A673 (cell line): ENCODE measurements around the gene OXNAD1. TPM values are rescaled to one million over a fixed set of nuclear protein-coding genes. Genes with fewer than 3 reads are reported as not detected.

Source experiments
- BruUV-seq: library from RNA; stranded (reverse); fragments of 400-500 nt; replicated peaks from 2 replicates; lab custom pipeline; 2021; lab: Mats Ljungman, UMichigan
- CTCF ChIA-PET: fragments of 300-600 bp; sonication (Branson Sonifier 250); formaldehyde crosslinking; loops from one replicate; lab custom pipeline; 2022; ENCODE audit warnings: antibody characterized with exemption; lab: Charles Lee
- POLR2A ChIA-PET: fragments of 300-600 bp; sonication (Branson Sonifier 250); formaldehyde crosslinking; loops from one replicate; lab custom pipeline; 2022; ENCODE audit warnings: antibody characterized with exemption; ENCODE audit not compliant: low non-redundant PET; lab: Charles Lee
- DNase-seq: peaks from one replicate; pipeline ENCODE4 v3.0.0-alpha.2; 2015; ENCODE audit warnings: low spot score
- H3K27ac ChIP-seq: fragments of 200-600 bp; sonication (generic); 2 replicates; pipeline ENCODE4 v1.5.1; 2016; ENCODE audit warnings: mixed run types, low read depth, mild to moderate bottlenecking, mixed read lengths, antibody characterized with exemption, low read length; ENCODE audit not compliant: poor library complexity, severe bottlenecking
- H3K27me3 ChIP-seq: fragments of 200-600 bp; sonication (generic); replicated peaks from 2 replicates; pipeline ENCODE4 v1.6.1; 2017; ENCODE audit warnings: mixed run types, low read depth, mild to moderate bottlenecking, mixed read lengths, antibody characterized with exemption, low read length; ENCODE audit not compliant: insufficient read depth, poor library complexity
- H3K36me3 ChIP-seq: fragments of 200-600 bp; sonication (generic); 2 replicates; pipeline ENCODE4 v1.6.1; 2016; ENCODE audit warnings: mixed run types, mild to moderate bottlenecking, mixed read lengths, antibody characterized with exemption, low read length; ENCODE audit not compliant: insufficient read depth, poor library complexity, severe bottlenecking
- H3K4me1 ChIP-seq: fragments of 200-600 bp; sonication (generic); 2 replicates; pipeline ENCODE4 v1.6.1; 2017; ENCODE audit warnings: mixed run types, mild to moderate bottlenecking, mixed read lengths, antibody characterized with exemption, low read length; ENCODE audit not compliant: insufficient read depth, poor library complexity, severe bottlenecking
- H3K4me3 ChIP-seq: fragments of 200-600 bp; sonication (generic); 2 replicates; pipeline ENCODE4 v1.5.1; 2016; ENCODE audit warnings: low read depth, mixed run types, mild to moderate bottlenecking, mixed read lengths, low read length; ENCODE audit not compliant: poor library complexity, severe bottlenecking
- H3K9me3 ChIP-seq: fragments of 200-600 bp; sonication (generic); 2 replicates; pipeline ENCODE4 v1.6.1; 2016; ENCODE audit warnings: mixed run types, low read depth, mild to moderate bottlenecking, mixed read lengths, antibody characterized with exemption, low read length; ENCODE audit not compliant: poor library complexity, severe bottlenecking
- CTCF ChIP-seq: fragments of 300-800, 200-600 bp; sonication (generic); conservative IDR thresholded peaks from 2 replicates; pipeline ENCODE4 v1.5.1; 2017; ENCODE audit warnings: low read depth, mild to moderate bottlenecking, antibody characterized with exemption, low read length, moderate library complexity, mixed read lengths
- EZH2 ChIP-seq: fragments of 200-600 bp; sonication (generic); IDR thresholded peaks from 2 replicates; pipeline ENCODE4 v1.6.1; 2017; ENCODE audit warnings: borderline replicate concordance, low read depth, mild to moderate bottlenecking, mixed read lengths, antibody characterized with exemption, low read length; ENCODE audit not compliant: poor library complexity, severe bottlenecking
- intact Hi-C: fragments of 100-400 bp; cut with micrococcal nuclease; formaldehyde crosslinking; loops from one replicate; pipeline ENCODE4 v1.10.0; 2022; ENCODE audit not compliant: unreplicated experiment
- total RNA-seq: library from RNA; stranded (reverse); gene quantifications from 2 replicates; pipeline ENCODE4 v1.2.3, GENCODE V29; 2021

The OXNAD1 gene
- total RNA-seq, 1 experiment from 2014 or later: 21.5 TPM

- Histone ChIP-seq H3K36me3 (no peaks in the 10 kb centered on the region), H3K4me3 (no peak overlapping the region), H3K27me3 (no peaks in the 10 kb centered on the region), H3K4me1 (no peaks in the 10 kb centered on the region), H3K9me3 (no peaks in the 10 kb centered on the region), H3K27ac (no peak overlapping the region)
- BruUV-seq: no TSS peak
- CTCF ChIA-PET: no interaction called here
- TF ChIP-seq CTCF: no peak
- no peak for TF ChIP-seq EZH2
- no peak for DNase-seq
- POLR2A ChIA-PET: no interaction called here
- intact Hi-C loops: no loop called here
Measured at GRCh38 chr3:16289144-16289889, 24.3 kb downstream of the OXNAD1 start.

- Histone ChIP-seq H3K36me3 (peaks cover 4% of the 10 kb centered on the region), H3K27me3 (no peaks in the 10 kb centered on the region), H3K9me3 (no peaks in the 10 kb centered on the region), H3K27ac (no peak overlapping the region), H3K4me1 (no peaks in the 10 kb centered on the region), H3K4me3 (no peak overlapping the region)
- POLR2A ChIA-PET: no interaction called here
- intact Hi-C loops: loop anchor here (1.0 kb wide), 1 partner anchor 260 kb away; no protein-coding TSS in a partner anchor
- TF ChIP-seq CTCF (peak; percentile 89), EZH2 (no peak)
- DNase-seq: peak; percentile 55
- no TSS peak for BruUV-seq
- CTCF ChIA-PET: interaction anchor here (0.5 to 1.8 kb wide), 9 partner anchors 22 to 863 kb away, joined by 3 to 19 read pairs (median 4); no protein-coding TSS in a partner anchor
Measured at GRCh38 chr3:16290007-16290826, 25.2 kb downstream of the OXNAD1 start.

- POLR2A ChIA-PET: no interaction called here
- intact Hi-C loops: loop anchor here (1.0 kb wide), 1 partner anchor 259 kb away; no protein-coding TSS in a partner anchor
- no TSS peak for BruUV-seq
Measured at GRCh38 chr3:16290827-16291196, 25.8 kb downstream of the OXNAD1 start.

More at GRCh38 chr3:16290827-16291196, 25.8 kb downstream of the OXNAD1 start:
- Histone ChIP-seq H3K9me3 (no peaks in the 10 kb centered on the region), H3K27ac (no peak overlapping the region), H3K27me3 (no peaks in the 10 kb centered on the region), H3K4me3 (no peak overlapping the region), H3K36me3 (peaks cover 10% of the 10 kb centered on the region), H3K4me1 (no peaks in the 10 kb centered on the region)
- DNase-seq: no peak
- TF ChIP-seq EZH2: no peak
- TF ChIP-seq CTCF: no peak
- CTCF ChIA-PET: interaction anchor here (0.5 to 1.8 kb wide), 8 partner anchors 23 to 260 kb away, joined by 3 to 19 read pairs (median 4); no protein-coding TSS in a partner anchor
